HG03520 (cell line): ENCODE data around the gene SLC16A3.
"Not testable (repeated sequence)": the region's sequence is repeated elsewhere in the genome, so short reads cannot be mapped to it uniquely, and the experiment has no call there.

Source experiments
- ATAC-seq: cut with Tn5 transposase; IDR thresholded peaks from one replicate; pipeline ENCODE4 v1.9.1; 2021; ENCODE audit warnings: mild to moderate bottlenecking, moderate library complexity; ENCODE audit not compliant: unreplicated experiment

SLC16A3 gene

DNA sequence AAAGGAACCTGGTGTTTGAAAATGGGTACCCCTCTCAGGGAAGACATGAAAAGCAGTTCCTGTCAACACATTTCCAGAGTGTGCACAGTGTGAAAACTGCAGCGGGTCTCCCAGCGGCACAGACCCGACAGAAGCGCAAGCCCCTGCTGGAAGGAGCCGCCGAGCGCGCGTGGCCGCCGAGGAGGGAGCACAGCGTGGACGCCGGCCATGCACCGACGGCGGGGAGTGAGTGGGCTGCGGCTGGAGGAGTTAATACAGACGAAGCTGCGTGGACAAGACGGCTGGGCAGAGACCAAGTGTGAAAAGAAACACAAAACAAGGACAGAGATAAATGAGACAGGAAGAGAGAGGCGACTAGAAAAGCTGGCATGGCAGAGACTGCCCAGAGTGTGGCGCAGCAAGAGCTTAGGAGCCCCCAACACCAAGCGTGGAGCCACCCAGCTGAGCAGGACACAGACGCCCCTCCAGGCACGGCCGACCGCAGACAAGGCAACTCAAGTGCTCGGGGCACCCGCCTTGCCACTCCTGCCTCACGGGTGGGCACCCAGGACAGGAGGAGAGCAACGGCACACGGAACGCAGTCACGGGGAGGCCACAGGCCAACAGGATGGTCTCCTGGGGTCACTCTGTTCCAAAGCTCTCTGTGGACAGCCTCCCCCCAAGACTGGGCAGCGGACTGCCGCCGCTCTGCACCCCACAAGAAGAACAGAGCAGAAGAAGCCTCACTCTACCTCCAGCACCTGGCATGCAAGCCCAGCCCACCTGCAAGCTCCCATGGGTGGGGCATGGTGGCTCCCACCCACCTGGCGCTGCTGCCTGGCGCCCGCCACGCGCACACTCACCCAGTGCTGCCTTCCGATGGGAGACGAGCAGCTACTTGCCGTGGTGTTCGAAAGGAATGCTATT, 16.5 kb downstream of the SLC16A3 start:
- ATAC-seq: no peak

DNA sequence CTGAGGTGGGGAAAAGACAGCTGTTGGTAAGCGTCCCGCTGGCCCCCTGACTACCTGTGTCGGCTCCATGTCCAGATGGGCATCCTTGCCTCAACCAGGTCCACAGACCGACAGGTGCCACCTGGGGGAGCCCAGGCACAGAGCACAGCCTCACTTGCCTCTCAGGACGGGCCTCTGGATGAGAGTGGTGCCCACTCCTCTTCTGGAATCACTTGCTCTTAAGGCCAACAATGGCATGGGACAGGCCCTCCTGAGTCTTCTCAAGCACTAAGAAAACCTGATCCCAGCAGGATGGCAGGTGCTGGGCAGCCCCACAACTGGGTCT, 17.2 kb downstream of the SLC16A3 start:
- ATAC-seq: no peak

DNA sequence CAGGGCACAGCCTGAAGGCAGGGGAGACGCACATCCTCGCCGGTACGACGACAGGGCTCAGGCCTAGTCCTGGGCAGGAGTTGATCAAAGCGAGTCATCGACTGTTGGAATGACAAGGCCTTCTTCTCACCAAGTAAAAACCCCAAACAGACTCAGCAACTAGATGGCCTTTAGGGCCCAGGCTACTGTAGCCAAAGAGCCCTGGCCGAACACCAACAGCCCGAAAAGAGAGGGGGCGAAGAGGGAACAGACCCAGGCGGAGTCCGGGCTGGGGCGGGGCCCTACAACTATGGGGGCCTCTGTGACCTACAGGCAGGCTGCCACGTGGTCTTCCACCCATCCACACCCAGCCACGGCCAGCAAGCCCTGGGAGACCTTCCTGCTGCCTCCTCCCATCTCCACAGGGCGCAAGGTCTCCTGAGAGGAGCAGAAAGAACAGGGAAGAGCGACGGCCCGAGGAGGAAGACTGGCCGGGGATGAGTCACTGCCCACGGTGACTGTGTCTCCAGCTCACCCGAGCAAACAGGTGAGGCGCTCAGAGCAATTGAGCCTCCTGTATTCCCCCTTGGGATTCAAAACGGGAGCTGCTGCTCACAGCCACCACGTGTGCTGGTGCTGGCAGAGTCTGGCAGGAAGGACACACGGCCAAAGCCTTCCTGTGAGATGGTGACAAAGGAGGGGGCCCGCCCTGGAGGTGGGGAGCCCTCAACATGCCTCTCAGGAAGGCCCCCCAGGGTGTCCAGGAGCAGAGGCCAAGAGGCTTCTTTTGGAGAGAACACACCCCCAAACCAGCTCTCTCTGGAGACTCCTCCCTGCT, 17.7 kb downstream of the SLC16A3 start:
- ATAC-seq: no peak

DNA sequence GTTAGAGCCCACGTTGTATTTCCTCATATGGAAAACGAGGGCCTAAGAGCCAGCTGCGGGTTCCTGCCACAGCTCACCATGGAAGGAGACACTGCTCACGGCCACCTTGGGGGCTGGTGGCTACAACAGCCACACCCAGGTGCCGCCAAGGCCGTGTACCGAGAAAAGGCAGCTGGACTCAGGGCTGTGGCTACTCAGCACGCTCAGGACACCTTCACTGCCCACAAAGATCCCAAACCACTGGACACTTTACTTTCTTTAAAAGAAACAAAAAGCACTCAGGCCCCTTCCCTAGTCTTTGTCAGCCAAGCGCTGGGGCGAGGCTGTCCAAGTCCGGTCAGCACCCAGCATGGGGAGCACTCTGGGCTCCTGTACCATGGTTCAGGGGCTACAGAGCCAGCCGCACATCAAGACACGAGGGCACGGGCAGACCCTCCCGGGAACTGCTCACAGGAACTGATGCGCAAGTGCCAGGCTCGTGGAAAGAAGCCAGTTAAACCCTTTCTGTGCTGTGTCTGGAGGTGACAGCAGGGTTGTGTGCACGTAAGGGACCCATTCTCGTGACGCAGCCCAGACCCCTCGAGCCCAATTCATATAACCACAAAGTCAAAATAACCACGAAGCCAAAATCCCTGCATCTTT, 18.5 kb downstream of the SLC16A3 start:
- ATAC-seq: no peak

- no peak for ATAC-seq
Measured at GRCh38 chr17:82247856-82248671, 19.2 kb downstream of the SLC16A3 start.

DNA sequence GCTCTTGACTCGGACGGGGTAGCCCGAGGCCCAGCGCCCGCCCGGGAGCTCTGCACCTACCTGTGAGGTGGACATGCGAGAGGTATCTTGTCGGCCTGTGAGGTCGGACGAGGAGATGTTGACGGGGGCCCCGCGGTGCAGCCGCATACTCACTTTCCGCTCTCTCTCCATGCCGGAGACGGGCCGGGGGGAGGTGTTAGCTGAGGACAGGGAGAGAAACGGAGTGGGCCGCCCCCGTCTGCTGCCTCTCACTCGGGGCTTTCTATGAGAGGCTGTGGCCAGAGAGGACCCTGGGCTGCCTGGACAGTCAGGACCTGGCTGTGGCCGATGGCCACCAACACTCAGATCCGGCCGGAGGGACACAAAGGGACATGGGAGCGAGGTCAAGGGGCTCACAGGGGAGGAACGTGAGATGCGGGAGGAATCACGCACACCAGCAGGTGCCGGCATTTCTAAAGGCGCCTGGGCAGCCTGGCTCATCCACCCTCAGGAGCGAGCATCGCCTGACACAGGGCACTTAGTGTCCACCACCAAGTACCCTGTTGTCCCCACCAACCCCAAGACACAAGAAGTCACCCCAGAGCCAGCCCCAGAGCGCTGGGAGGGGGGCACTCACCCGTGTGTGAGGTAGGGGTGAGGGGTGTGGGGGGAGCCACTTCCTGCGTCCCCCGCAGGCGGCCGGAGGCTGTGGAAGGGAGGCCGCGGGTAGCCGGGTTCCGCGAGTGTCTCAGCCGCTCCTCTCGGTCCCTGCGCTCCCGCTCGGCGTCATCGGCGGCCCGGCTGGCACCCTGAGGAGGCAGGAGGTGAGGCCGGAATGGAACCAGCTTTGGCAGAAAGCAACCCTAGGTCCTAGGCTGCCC, 20.2 kb downstream of the SLC16A3 start:
- no peak for ATAC-seq

DNA sequence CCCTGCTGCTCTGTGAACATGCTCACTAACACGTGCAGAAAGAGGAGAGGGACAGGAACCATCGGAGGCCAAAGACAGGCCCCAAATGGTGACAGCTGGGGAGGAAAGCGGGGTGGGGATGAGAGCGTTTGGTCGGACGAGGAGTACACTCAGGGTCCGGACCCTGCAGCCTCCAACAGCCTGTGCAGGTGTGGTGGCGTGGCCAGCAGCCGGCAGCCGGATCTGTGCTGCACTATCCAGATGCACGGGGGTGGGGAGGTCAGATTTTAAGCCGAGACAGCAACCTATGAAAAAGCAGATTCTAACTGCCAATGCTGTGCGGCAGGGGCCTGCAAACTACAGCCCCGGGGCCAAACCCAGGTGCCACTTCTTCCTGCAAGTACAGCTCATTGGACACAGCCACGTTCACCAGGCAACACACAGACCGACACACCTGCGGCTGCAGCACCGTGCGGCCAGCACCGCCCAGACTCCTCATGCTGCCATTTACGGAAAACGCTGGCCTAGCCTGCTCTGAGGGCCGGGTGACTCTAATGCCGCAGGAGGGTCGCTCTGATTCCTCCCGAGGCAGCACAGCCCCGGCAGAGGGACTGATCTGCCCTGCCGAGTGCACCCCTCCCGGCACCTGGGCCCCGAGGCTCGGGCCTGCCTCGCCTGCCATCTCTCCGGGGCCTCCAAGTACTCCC, 21.2 kb downstream of the SLC16A3 start:
- ATAC-seq: no peak

- no peak for ATAC-seq
Measured at GRCh38 chr17:82250868-82251500, 22.1 kb downstream of the SLC16A3 start.

DNA sequence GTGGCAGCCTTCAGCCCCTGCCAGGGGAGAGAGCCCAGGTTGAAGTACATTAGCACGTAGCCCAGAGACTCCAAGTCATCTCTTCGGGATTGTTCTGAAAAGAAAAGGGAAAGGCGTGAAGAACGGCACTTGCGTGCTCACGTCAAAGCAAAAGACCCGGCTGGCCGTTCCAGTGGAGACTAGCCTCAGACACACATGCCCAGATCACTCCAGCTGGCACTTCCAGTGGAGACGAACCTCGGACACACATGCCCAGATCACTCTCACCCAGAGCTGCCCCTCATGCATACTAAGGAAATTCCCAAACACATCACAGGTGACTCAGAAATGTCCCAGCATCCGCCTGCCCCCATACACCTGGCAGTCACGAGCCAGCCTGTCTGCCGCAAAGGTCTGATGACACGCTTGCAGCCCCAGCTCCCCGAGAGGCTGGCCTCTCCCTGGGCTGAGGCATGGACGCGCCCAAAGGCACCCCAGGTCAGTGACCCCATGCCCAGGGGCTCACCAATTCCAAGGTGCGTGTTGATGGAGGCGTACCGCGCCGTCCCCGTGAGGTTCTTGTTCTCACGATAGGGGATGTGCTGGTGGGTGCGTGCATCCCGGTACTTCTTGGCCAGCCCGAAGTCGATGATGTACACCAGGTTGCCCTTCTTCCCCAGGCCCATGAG, 23.8 kb downstream of the SLC16A3 start:
- ATAC-seq: no peak

DNA sequence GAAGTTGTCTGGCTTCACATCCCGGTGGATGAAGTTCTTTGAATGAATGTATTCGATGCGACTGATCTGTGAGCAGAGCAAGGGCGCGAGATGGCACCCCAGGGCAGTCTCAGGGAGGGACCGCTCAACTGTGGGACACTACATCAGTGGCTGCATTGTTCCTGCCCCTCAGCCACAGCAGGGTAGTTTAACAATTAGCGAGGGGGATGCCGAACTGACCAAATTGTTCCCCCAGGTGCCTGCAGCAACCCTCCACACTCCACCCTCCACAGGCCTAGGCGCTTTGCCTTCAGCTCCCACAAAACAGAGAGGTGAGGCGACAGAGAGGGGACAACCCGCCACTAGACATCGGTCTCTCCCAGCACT, 24.3 kb downstream of the SLC16A3 start:
- ATAC-seq: no peak

DNA sequence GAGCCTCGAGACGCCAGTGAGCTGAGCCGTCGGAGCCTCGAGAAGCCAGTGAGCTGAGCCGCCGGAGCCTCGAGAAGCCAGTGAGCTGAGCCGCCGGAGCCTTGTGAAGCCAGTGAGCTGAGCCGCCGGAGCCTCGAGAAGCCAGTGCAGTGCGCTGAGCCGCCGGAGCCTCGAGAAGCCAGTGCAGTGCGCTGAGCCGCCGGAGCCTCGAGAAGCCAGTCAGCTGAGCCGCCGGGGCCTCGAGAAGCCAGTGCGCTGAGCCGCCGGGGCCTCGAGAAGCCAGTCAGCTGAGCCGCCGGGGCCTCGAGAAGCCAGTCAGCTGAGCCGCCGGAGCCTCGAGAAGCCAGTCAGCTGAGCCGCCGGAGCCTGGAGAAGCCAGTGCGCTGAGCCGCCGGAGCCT, 25.3 kb downstream of the SLC16A3 start:
- ATAC-seq: not testable (repeated sequence)

GRCh38 chr17:82254746-82255145, 25.9 kb downstream of the SLC16A3 start:
- ATAC-seq: not testable (repeated sequence)

- no peak for ATAC-seq
Measured at GRCh38 chr17:82255402-82255972, 26.6 kb downstream of the SLC16A3 start.

DNA sequence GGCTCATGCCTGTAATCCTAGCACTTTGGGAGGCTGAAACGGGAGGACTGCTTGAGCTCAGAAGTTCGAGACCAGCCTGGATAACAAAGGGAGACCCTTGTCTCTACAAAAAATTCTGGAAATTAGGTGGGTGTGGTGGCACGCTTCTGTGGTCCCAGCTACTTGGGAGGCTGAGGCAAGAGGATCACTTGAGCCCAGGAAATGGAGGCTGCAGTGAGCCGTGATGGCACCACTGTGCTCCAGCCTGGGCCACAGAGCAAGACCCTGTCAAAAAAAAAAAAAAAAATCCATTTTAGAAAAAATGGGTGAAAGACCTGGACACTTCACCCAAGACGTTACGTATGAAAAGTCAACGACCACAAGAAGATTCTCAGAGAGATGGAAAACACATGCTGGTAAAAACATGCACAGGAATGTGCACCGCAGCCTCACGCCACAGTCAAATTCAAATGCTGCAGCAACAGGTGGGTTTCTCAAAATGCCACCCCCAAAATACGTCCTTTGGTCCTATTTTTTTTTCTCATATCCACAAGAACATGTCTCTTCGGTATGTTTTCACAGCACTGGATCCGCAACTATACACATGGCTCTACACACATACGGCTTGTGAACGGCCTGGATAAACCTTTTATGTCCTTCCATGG, 27.5 kb downstream of the SLC16A3 start:
- ATAC-seq: no peak

GRCh38 chr17:82257473-82257872, 28.6 kb downstream of the SLC16A3 start:
- no peak for ATAC-seq

DNA sequence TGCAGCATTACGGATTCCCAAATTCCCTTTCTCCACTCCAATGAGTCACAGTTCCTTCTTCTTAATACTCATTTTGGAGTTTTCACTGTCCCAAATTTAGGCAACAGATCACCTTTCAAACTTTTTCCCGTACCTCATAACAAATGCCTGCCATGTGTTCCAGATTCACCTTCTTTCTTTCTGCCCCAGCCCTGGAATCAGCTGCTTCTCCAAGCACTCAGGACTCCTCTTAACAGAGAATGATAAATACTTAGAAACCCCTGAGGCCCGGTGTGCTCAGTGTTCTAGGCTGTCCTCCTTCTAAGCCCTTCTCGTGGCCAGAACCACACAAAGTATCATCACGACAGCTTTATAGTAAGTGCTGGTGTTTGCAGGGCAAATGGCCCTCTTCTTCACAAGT, 29.7 kb downstream of the SLC16A3 start:
- ATAC-seq: no peak
